Urothelium cell line (cell line): Measurements from ENCODE around the gene BCDIN3D.
"Not testable (repeated sequence)": the region's sequence is repeated elsewhere in the genome, so short reads cannot be mapped to it uniquely, and the experiment has no call there.

ENCODE experiments used
- DNase-seq: peaks from one replicate; pipeline ENCODE4 v3.0.0; 2011; ENCODE audit warnings: low spot score, mixed read lengths
- FAIRE-seq: peaks from 2 replicates; lab custom pipeline; 2011; peaks lifted over from hg19 to GRCh38; lab: Jason Lieb, UNC

Gene BCDIN3D

DNA sequence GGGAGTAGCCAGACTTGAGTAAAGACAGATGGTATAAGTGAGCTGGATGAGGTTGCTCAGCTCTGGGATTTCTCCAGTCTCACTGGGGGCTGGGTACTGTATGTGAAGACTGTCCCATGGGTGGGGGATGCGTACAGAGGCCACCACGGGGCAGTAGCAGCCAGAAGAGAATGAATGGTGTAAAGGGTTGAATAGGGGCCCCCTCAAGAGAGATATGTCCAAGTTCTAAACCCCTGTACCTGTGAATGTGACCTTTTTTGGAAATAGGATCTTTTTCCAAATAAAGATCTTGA lies 21.8 kb upstream of the BCDIN3D start:
- FAIRE-seq = no peak
- no peak for DNase-seq

DNA sequence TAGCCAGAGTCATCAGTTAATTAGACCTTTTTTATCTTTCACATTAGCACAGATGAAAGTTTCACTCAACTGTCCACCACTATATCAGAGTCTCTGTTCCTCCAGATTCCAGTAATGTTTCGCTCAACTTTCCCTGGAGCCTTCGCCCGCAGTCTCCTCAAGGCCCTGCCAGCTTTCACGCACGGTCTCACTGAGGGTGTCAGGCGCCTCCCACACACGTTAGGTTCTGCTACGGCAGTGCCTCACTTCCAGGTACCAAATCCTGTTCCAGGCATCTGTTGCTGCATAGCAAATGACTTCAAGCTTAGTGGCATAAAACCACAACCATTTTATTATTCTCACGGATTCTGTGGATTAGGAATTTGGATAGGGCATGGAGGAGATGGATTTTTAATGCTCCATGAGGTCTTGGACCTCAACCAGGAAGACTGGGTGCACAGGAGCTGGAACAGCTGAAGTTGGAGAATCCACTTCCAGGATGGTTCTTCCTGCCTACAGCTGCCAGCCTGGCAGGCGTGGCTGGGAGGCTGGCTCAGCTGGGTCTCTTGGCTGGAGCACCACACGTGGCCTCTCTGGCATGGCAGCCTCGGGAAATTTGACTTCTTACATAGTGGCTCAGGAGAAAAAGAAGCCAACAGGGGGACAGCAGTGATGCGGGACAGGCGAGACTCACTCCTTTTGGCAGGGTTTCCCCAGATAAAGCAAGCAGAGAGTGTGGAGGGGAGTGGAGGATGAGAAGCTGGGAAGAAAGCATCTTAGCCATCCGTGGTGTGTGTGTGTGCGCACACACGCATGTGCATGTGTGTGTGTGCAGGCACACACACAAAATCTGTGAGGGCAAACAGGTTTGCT lies 21.3 kb upstream of the BCDIN3D start:
- no peak for FAIRE-seq
- no peak for DNase-seq

GRCh38 chr12:49860921-49861320 lies 18.0 kb upstream of the BCDIN3D start:
- not testable (repeated sequence) for FAIRE-seq, DNase-seq

- DNase-seq, FAIRE-seq: not testable (repeated sequence)
Measured at GRCh38 chr12:49855890-49856289, 13.0 kb upstream of the BCDIN3D start.

DNA sequence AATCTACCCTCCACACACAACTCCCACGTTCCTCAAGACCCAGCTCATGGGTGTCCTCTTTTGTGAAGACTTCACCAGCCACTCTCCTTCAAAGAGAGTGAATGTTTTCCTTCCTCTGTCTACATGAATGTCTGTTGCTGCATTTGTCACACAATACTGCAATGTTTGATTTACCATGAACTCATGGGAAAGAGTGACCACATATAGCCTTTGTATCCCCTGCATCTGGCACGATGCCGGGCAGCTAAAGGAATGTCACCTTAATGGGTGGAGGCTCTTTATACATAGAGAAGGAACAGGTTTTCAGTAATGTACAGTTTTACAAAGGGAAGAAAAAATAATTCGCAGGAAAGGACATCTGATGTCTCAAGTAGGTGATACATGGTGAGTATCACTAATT lies 12.1 kb upstream of the BCDIN3D start:
- no peak for FAIRE-seq
- DNase-seq = no peak

DNA sequence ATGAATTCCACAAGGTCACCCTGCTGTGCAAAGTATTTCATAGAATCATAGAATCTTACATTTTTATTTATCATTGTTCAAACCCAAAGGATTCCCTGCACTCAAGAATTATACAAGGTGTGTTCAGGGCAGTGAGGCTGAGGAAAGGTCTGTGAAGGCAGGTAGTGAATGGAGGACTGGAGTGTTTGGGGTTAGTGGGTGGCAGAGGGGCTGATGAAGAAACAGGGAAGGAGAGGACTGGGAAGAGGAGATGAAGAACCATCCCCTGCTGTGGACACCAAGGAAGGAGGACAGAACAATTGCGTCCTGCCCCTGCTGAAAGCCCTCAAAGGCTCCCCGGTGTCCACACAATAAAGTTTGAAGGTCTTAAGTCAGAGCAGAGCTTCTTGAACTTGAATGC lies 10.8 kb upstream of the BCDIN3D start:
- FAIRE-seq = no peak

GRCh38 chr12:49847161-49847560 lies 4.3 kb upstream of the BCDIN3D start:
- DNase-seq (no peak), FAIRE-seq (no peak)

More for the DNA sequence above, 10.8 kb upstream of the BCDIN3D start:
- DNase-seq = no peak

DNA sequence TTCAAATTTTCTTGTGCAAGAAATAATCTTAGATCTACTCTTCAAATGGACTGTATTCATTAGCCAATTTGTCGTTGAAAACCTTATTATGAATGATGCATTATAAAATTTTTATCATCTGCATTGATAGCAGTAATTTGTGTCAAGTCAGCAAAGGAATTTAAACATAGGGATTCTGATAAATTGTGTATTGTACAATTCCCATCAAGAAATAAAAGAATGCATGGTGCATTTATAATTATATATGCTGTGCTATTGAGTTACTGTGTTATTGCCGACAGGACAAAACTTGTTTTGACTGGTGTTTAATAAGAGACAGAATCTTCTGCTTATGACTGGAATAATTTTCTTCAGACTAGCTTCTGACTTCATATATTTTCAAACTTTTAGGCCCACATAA lies 3.1 kb upstream of the BCDIN3D start:
- FAIRE-seq (no peak), DNase-seq (no peak)

GRCh38 chr12:49843876-49844437 lies 1.1 kb upstream of the BCDIN3D start:
- FAIRE-seq (no peak), DNase-seq (no peak)

DNA sequence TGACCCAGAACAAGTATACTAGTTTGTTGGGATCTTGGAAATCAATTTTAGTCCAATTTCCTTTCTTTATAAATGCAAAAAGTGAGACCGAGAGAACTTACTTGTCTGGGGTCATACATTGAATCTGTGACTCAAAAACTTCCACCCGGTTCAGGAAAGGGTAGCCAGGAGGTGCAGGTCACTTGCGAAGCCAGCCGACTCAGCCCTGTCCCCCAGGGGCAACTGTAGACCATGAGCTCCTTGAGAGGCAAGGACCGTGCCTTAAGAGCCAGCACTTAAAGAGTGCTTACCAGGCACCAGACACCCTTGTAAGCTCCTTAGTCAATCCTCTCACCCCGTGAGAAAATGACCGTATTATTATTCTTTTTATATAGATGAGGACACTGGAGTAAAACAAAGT lies 505 bp upstream of the BCDIN3D start:
- no peak for FAIRE-seq
- DNase-seq = no peak

DNA sequence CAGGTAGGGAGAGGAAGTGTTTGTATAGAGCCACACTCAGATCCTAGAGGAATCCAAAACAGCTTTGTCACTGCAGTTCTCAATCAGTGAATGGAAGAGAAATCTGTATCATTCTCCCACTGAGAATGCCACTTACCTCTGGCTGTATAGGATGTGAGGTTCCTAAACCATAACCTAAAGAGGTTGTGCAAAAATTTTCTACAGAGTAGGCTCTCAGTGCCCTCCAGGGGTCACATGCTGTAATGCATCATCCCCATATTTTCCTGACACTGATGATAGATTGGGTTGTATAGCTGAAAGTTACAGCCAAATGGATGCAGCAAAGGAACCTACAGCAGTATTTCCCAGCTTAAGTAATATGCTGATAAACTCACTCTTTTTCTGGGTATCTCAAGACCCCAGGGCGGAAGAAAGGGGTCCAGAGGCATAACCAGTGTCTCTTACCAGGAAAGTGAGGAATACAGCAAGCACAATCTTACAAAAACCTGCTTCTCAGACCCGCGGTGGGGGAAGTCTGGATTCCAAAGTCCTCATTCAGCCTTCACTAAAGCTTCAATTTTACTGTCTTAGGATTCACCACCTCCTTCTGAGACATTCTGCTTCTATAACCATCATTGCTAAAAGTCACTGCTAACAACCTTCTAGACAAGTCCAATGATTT lies 3.8 kb downstream of the BCDIN3D start:
- no peak for FAIRE-seq
- no peak for DNase-seq

DNA sequence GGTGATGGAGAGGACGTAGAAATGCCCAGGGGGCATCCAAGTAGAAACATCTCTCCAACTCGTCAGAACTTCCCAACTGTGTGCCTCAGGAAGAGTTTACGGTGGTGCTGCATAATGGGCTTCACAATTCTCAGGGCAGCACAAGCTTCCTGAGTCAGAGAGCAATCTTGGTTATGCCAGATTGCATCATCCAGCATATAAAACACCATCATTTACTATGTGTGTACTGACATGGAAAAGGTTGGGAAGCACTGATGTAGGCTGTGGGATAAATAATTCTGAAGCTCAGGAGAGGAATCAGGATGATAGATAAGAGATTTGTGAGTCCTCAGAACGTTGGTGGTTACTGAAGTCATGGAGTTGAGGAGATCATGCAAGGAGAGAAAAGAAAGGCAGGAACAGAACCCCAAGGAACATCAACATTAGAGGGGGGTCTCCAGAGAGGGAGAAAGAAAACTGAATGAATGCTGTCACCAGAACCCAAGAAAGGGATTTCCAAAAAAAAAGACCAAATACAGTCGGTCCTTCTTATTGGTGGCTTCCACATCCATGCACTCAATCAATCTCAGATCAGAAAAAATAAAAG lies 10.0 kb downstream of the BCDIN3D start:
- DNase-seq = no peak
- no peak for FAIRE-seq

DNA sequence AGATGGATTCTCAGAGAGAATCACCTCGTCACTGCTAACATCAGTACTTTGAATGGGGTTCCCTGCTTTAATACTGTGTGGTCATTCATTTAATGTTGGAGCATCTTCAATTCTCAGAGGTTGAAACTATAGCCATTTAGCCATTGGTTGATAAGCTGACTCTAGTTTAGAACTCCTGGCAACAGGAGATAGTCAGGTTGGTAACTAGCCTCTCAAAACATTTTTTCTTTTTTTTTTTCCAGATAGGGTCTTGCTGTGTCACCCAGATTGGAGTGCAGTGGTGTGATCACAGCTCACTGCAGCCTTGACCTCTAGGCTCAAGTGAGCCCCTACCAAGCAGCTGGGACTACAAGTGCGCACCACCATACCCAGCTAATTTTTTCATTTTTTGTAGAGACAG lies 11.2 kb downstream of the BCDIN3D start:
- FAIRE-seq = no peak

GRCh38 chr12:49828133-49829091 lies 14.5 kb downstream of the BCDIN3D start, which contains the start of gene NCKAP5L:
NCKAP5L (minus strand) TSS chr12:49828413; CDS start chr12:49804044, 24,369 bp downstream.
- DNase-seq = peak; percentile 98
- no peak for FAIRE-seq

More for the DNA sequence above, 11.2 kb downstream of the BCDIN3D start:
- no peak for DNase-seq

- DNase-seq (peak; percentile 84), FAIRE-seq (peak; percentile 13)
Measured at GRCh38 chr12:49827401-49828099, 15.4 kb downstream of the BCDIN3D start.

- FAIRE-seq (no peak), DNase-seq (no peak)
Measured at GRCh38 chr12:49827051-49827400, 15.9 kb downstream of the BCDIN3D start.

DNA sequence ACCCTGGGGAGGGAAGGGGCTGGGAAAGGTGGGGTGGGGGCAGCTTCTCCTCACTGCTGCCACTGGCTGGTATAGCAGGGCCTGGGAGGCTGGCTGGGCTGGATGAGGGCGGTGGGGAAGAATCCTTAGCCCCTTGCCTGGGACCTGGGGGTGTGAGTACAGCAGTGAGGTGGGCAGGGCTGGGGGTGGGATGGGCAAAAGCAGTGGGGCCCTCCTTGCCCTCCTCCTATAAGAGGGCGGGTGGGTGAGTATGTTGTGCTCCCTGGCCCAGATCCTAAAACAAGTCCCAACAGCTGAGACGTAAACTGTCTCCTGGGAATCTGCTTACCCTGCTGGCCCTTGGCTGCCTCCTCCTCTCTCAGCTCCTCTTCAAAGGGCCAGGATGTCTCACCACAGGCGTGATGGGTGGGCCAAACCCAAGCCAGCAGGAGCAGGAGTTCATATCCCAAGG lies 16.9 kb downstream of the BCDIN3D start:
- FAIRE-seq = no peak
- no peak for DNase-seq

DNA sequence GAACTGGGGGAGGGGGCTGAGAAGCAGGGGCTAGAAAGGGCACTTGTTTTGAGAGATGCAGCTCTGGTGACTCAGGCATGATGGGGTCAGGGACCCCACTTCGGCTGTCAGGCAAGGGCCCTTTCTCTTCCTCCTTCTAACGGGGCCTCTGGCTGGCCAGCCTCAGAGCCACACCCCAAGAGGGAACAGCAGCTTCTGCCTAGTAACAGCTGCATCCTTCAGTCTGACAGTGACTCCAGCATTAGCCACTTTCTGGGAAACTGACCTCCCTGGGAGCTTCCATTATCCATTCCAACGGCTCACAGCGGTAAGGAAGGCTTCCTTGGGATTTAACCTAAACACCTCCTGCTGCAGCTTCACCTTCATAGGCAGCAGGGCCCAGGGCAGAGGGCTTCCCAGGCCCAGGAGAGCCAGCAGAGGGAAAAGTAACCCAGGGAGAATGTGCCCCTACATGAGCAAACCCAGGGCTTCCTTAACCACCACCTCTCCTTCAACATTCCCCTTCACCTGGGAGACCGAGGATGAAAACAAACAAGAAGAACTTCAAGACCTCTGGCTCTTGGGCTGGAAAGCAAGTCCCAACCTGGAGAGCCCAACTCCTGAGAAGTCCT lies 17.4 kb downstream of the BCDIN3D start:
- no peak for DNase-seq
- FAIRE-seq = no peak

GRCh38 chr12:49824895-49825294 lies 18.0 kb downstream of the BCDIN3D start:
- DNase-seq = no peak
- no peak for FAIRE-seq
